Glomerular visceral epithelial cell (primary cell): Measurements from ENCODE around the gene GARS1.

Experiments used
- DNase-seq: peaks from one replicate; pipeline ENCODE4 v3.0.0-alpha.2; 2016; ENCODE audit errors: extremely low spot score

GARS1 gene

GRCh38 chr7:30682212-30683083, 87.8 kb downstream of the GARS1 start, which contains the start of gene CRHR2:
TSS of gene CRHR2 (minus strand) at chr7:30682456. CDS start at chr7:30682280, 176 bp downstream.
- DNase-seq: no peak

DNA sequence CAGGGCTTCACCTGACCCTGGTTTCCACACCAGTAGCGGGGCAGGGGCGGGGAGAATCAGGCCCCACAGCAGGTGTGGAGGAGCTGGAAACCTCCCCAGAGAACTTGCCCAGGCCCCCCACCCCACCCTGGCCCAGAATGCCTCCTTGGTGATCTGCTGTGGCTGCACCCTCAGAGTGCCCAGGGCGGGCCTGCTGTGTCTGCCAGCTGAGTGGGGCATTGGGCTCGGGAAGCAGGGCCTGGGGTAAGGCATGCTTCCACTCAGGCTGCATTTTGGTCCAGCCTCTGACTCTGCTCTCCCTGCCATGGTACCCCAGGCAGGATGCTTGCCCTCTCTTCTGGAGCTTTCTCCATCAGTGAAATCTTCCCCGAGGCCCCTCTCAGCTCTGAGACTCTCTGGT, 88.6 kb downstream of the GARS1 start:
- no peak for DNase-seq
